Left ventricle myocardium inferior (tissue), 1 donor: ENCODE results near the gene VSTM2B. TPM values are rescaled to one million over a fixed set of nuclear protein-coding genes. Genes with fewer than 3 reads are reported as not detected.

Experiments
- DNase-seq: peaks from one replicate; pipeline ENCODE4 v3.0.0-alpha.2; 2020
- H3K27ac ChIP-seq: fragments of 200-600 bp; replicated peaks from 2 replicates; pipeline ENCODE4 v1.8.0; 2021
- H3K27me3 ChIP-seq: fragments of 200-600 bp; 2 replicates; pipeline ENCODE4 v1.8.0; 2021; ENCODE audit warnings: low read depth
- H3K36me3 ChIP-seq: fragments of 200-600 bp; 2 replicates; pipeline ENCODE4 v1.8.0; 2021
- H3K4me1 ChIP-seq: fragments of 200-600 bp; 2 replicates; pipeline ENCODE4 v1.8.0; 2021
- H3K4me3 ChIP-seq: fragments of 200-600 bp; 2 replicates; pipeline ENCODE4 v1.8.0; 2021; ENCODE audit warnings: mild to moderate bottlenecking, moderate library complexity
- H3K9me3 ChIP-seq: fragments of 200-600 bp; replicated peaks from 2 replicates; pipeline ENCODE4 v1.8.0; 2021
- CTCF ChIP-seq: fragments of 200-600 bp; IDR thresholded peaks from 2 replicates; pipeline ENCODE4 v1.8.0; 2021; ENCODE audit warnings: antibody characterized with exemption, mild to moderate bottlenecking, borderline replicate concordance
- intact Hi-C: fragments of 100-400 bp; cut with micrococcal nuclease; formaldehyde crosslinking; loops from one replicate; pipeline ENCODE4 v1.11.0; 2022
- total RNA-seq: library from RNA; stranded (reverse); fragmentation: NEBNext Ultra II Directional; extraction: Animal tissue kit (Norgen Biotek cat#: 25700); gene quantifications from one replicate; pipeline ENCODE4 v1.2.1, GENCODE V29; 2021
- donor health status: DM: no; HTN: yes; CAD: no; lungs with severe emphysema.

The VSTM2B gene
- total RNA-seq, 1 donor from 2014 or later: not detected

- intact Hi-C loops: no loop called here
- H3K4me1 ChIP-seq: no peaks in the 10 kb centered on the region
- no peak overlapping the region for H3K27ac ChIP-seq
- peaks cover 76% of the 10 kb centered on the region for H3K27me3 ChIP-seq
- no peaks in the 10 kb centered on the region for H3K9me3 ChIP-seq
- H3K36me3 ChIP-seq: no peaks in the 10 kb centered on the region
- no peak for TF ChIP-seq CTCF
- no peak for DNase-seq
- H3K4me3 ChIP-seq: no peak overlapping the region
These were observed 33.7 kb upstream of the VSTM2B start for GRCh38 chr19:29491995-29492577.

GRCh38 chr19:29492769-29493168 lies 33.0 kb upstream of the VSTM2B start:
- H3K4me3 ChIP-seq: no peak overlapping the region
- H3K36me3 ChIP-seq: no peaks in the 10 kb centered on the region
- no peaks in the 10 kb centered on the region for H3K4me1 ChIP-seq
- H3K27ac ChIP-seq: no peak overlapping the region
- DNase-seq: no peak
- TF ChIP-seq CTCF: no peak
- intact Hi-C loops: no loop called here
- H3K9me3 ChIP-seq: no peaks in the 10 kb centered on the region
- peaks cover 72% of the 10 kb centered on the region for H3K27me3 ChIP-seq

GRCh38 chr19:29495091-29495490 lies 30.7 kb upstream of the VSTM2B start:
- DNase-seq: no peak
- no peak overlapping the region for H3K4me3 ChIP-seq
- H3K9me3 ChIP-seq: no peaks in the 10 kb centered on the region
- TF ChIP-seq CTCF: no peak
- H3K27ac ChIP-seq: no peak overlapping the region
- intact Hi-C loops: no loop called here
- H3K36me3 ChIP-seq: no peaks in the 10 kb centered on the region
- peaks cover 66% of the 10 kb centered on the region for H3K27me3 ChIP-seq
- no peaks in the 10 kb centered on the region for H3K4me1 ChIP-seq

GRCh38 chr19:29495901-29496441 lies 29.8 kb upstream of the VSTM2B start:
- Histone ChIP-seq H3K4me1 (no peaks in the 10 kb centered on the region), H3K36me3 (no peaks in the 10 kb centered on the region), H3K27ac (no peak overlapping the region), H3K9me3 (no peaks in the 10 kb centered on the region), H3K27me3 (peaks cover 66% of the 10 kb centered on the region), H3K4me3 (no peak overlapping the region)
- intact Hi-C loops: no loop called here
- no peak for DNase-seq
- TF ChIP-seq CTCF: no peak

- H3K27ac ChIP-seq: no peak overlapping the region
- TF ChIP-seq CTCF: no peak
- no peak for DNase-seq
- H3K4me1 ChIP-seq: no peaks in the 10 kb centered on the region
- intact Hi-C loops: no loop called here
- H3K9me3 ChIP-seq: no peaks in the 10 kb centered on the region
- H3K4me3 ChIP-seq: no peak overlapping the region
- H3K36me3 ChIP-seq: no peaks in the 10 kb centered on the region
- H3K27me3 ChIP-seq: peaks cover 66% of the 10 kb centered on the region
These were observed 28.6 kb upstream of the VSTM2B start for GRCh38 chr19:29497241-29497640.
